DND-41 (cell line): ENCODE results near the gene ATF6B.

Experiments
- ATAC-seq: fragments of 200-7000 bp; cut with Tn5 transposase; 3 replicates; pipeline ENCODE4 v1.9.1; 2021; ENCODE audit warnings: low read depth; ENCODE audit not compliant: insufficient read depth
- DNase-seq: peaks from one replicate; pipeline ENCODE4 v3.0.0-alpha.2; 2020
- H2AFZ ChIP-seq: 2 replicates; pipeline ENCODE4 v1.6.0; 2012; ENCODE audit warnings: low read depth, low read length
- H3K27ac ChIP-seq: 2 replicates; pipeline ENCODE4 v1.5.1; 2012; ENCODE audit warnings: low read length, inconsistent platforms
- H3K27me3 ChIP-seq: fragments of 200-600 bp; sonication (generic); 2 replicates; pipeline ENCODE4 v1.6.0; 2012; ENCODE audit warnings: low read length, mild to moderate bottlenecking, inconsistent platforms; ENCODE audit not compliant: insufficient read depth, poor library complexity
- H3K36me3 ChIP-seq: 2 replicates; pipeline ENCODE4 v1.5.1; 2012; ENCODE audit warnings: low read length, inconsistent platforms; ENCODE audit not compliant: insufficient read depth
- H3K4me1 ChIP-seq: 2 replicates; pipeline ENCODE4 v1.5.1; 2012; ENCODE audit warnings: mild to moderate bottlenecking, low read length; ENCODE audit not compliant: insufficient read depth
- H3K4me2 ChIP-seq: 2 replicates; pipeline ENCODE4 v1.6.0; 2012; ENCODE audit warnings: mild to moderate bottlenecking, moderate library complexity, low read length, inconsistent platforms; ENCODE audit not compliant: insufficient read depth
- H3K4me3 ChIP-seq, 2 experiments: fragments of 200-600 bp in 1 of 2; shearing (Covaris generic) in 1 of 2; 2 replicates each; pipeline ENCODE4 v1.5.1; 2012 to 2016; ENCODE audit warnings: inconsistent platforms in 2 of 2, low read length in 2 of 2, mild to moderate bottlenecking in 2 of 2, low read depth in 1 of 2, moderate library complexity in 1 of 2
- H3K79me2 ChIP-seq: 2 replicates; pipeline ENCODE4 v1.6.0; 2012; ENCODE audit warnings: low read length, inconsistent platforms; ENCODE audit not compliant: insufficient read depth
- H3K9ac ChIP-seq: 2 replicates; pipeline ENCODE4 v1.6.0; 2012; ENCODE audit warnings: low read depth, mild to moderate bottlenecking, inconsistent platforms, low read length, moderate library complexity
- H3K9me3 ChIP-seq: 2 replicates; pipeline ENCODE4 v1.5.1; 2012; ENCODE audit warnings: low read length, moderate library complexity, mild to moderate bottlenecking, inconsistent platforms; ENCODE audit not compliant: insufficient read depth, severe bottlenecking
- H4K20me1 ChIP-seq: 2 replicates; pipeline ENCODE4 v1.6.0; 2012; ENCODE audit warnings: low read length; ENCODE audit not compliant: insufficient read depth
- CTCF ChIP-seq: IDR thresholded peaks from 2 replicates; pipeline ENCODE4 v1.5.1; 2012; ENCODE audit warnings: borderline replicate concordance, low read length, moderate library complexity, mild to moderate bottlenecking; ENCODE audit not compliant: poor library complexity, severe bottlenecking; ENCODE audit errors: extremely low read depth
- EZH2 ChIP-seq: IDR thresholded peaks from 3 replicates; pipeline ENCODE4 v1.6.1; 2012; ENCODE audit warnings: borderline replicate concordance, low read depth, mild to moderate bottlenecking, moderate library complexity, low read length, inconsistent platforms; ENCODE audit not compliant: severe bottlenecking

ATF6B gene

GRCh38 chr6:32127717-32128592 is at the start of gene ATF6B:
Gene ATF6B (minus strand): TSS chr6:32128246. CDS start chr6:32128207, 39 bp downstream.
- peak; percentile 94 for ATAC-seq
- peaks cover 42% of the 10 kb centered on the region for H3K79me2 ChIP-seq

GRCh38 chr6:32177183-32177787 is 49.2 kb upstream of the ATF6B start:
- Histone ChIP-seq H3K36me3 (peaks cover 28% of the 10 kb centered on the region), H3K27me3 (no peaks in the 10 kb centered on the region), H3K4me3 (peak overlapping the region; percentile 17 to 91; a peak in 3 of 4 replicates), H2AFZ (peak overlapping the region; percentile 73), H3K79me2 (peaks cover 47% of the 10 kb centered on the region), H3K4me2 (peak overlapping the region; percentile 75), H3K9me3 (no peaks in the 10 kb centered on the region), H3K27ac (peak overlapping the region; percentile 93), H3K4me1 (peaks cover 53% of the 10 kb centered on the region), H4K20me1 (no peaks in the 10 kb centered on the region), H3K9ac (peak overlapping the region; percentile 92)
- no peak for ATAC-seq
- peak; percentile 66 for DNase-seq
- TF ChIP-seq EZH2 (no peak), CTCF (no peak)

More at GRCh38 chr6:32127717-32128592, at the start of gene ATF6B:
- H3K9ac ChIP-seq: peak within 1 kb of the TSS; percentile 89
- H4K20me1 ChIP-seq: no peaks in the 10 kb centered on the region
- TF ChIP-seq EZH2 (no peak), CTCF (no peak)
- DNase-seq: peak; percentile 99
- peak within 1 kb of the TSS; percentile 82 to 91 for H3K4me3 ChIP-seq
- H3K27ac ChIP-seq: peak within 1 kb of the TSS; percentile 97
- no peaks in the 10 kb centered on the region for H3K27me3 ChIP-seq
- peaks cover 41% of the 10 kb centered on the region for H3K36me3 ChIP-seq
- peak within 1 kb of the TSS; percentile 93 for H3K4me2 ChIP-seq
- peak within 1 kb of the TSS; percentile 94 for H2AFZ ChIP-seq
- H3K9me3 ChIP-seq: no peaks in the 10 kb centered on the region
- peaks cover 40% of the 10 kb centered on the region for H3K4me1 ChIP-seq

- H3K27ac ChIP-seq: peak overlapping the region; percentile 93
- TF ChIP-seq EZH2 (no peak), CTCF (no peak)
- peak overlapping the region; percentile 75 for H3K4me2 ChIP-seq
- H3K9ac ChIP-seq: peak overlapping the region; percentile 92
- DNase-seq (no peak), ATAC-seq (no peak)
- H3K4me3 ChIP-seq: peak overlapping the region; percentile 17 to 91; a peak in 3 of 4 replicates
- H3K4me1 ChIP-seq: peaks cover 53% of the 10 kb centered on the region
- peaks cover 22% of the 10 kb centered on the region for H3K36me3 ChIP-seq
- H3K79me2 ChIP-seq: peaks cover 47% of the 10 kb centered on the region
- no peaks in the 10 kb centered on the region for H3K27me3 ChIP-seq
- H4K20me1 ChIP-seq: no peaks in the 10 kb centered on the region
- peak overlapping the region; percentile 73 for H2AFZ ChIP-seq
- H3K9me3 ChIP-seq: no peaks in the 10 kb centered on the region
Measured at GRCh38 chr6:32176476-32177182, 48.6 kb upstream of the ATF6B start.
